Thyroid gland (tissue), 4 donors: Measurements from ENCODE around the gene MIEF1. TPM values are rescaled to one million over a fixed set of nuclear protein-coding genes. Genes with fewer than 3 reads are reported as not detected.

Source experiments
- DNase-seq, 2 donors: peaks; one replicate each; pipeline ENCODE4 v3.0.0-alpha.2; 2019
- H3K27ac ChIP-seq, 3 donors: fragments of 200-600 bp; sonication (generic); 1 replicate in 2 of 3; 2 replicates in 1 of 3; pipeline ENCODE4 v1.5.1; 2016 to 2019; ENCODE audit warnings: mild to moderate bottlenecking in 1 of 3, moderate library complexity in 1 of 3
- H3K27me3 ChIP-seq: fragments of 200-600 bp; sonication (generic); one replicate; pipeline ENCODE4 v1.5.1; 2019
- H3K36me3 ChIP-seq, 2 donors: fragments of 200-600 bp; sonication (generic); one replicate each; pipeline ENCODE4 v1.5.1; 2016 to 2019
- H3K4me1 ChIP-seq, 2 donors: fragments of 200-600 bp; sonication (generic); one replicate each; pipeline ENCODE4 v1.5.1; 2017 to 2019
- H3K4me3 ChIP-seq, 3 donors: fragments of 200-600 bp; sonication (generic); replicated peaks in 1 of 3; 1 replicate in 2 of 3; 2 replicates in 1 of 3; pipeline ENCODE4 v1.5.1; 2016; ENCODE audit warnings: mild to moderate bottlenecking in 1 of 3
- H3K9me3 ChIP-seq: fragments of 200-600 bp; sonication (generic); one replicate; pipeline ENCODE4 v1.5.1; 2017
- CTCF ChIP-seq, 6 experiments: fragments of 200-600 bp in 3 of 6; fragments of 450-650 bp in 3 of 6; sonication (generic) in 3 of 6; IDR thresholded peaks; one replicate each; pipeline ENCODE4 v1.5.1; 2016 to 2019; ENCODE audit warnings: antibody characterized with exemption in 6 of 6, mild to moderate bottlenecking in 2 of 6, inconsistent platforms in 1 of 6, moderate library complexity in 1 of 6
- POLR2A ChIP-seq, 2 donors: fragments of 450-650 bp; IDR thresholded peaks; one replicate each; pipeline ENCODE4 v1.6.1; 2017; ENCODE audit warnings: antibody characterized with exemption in 2 of 2, mild to moderate bottlenecking in 2 of 2, moderate library complexity in 1 of 2
- WGBS, 2 donors: methylation state at CpG; one replicate each; pipeline ENCODE4 v1.1.5; 2017; 5-methylcytosine and 5-hydroxymethylcytosine counted together
- intact Hi-C: fragments of 100-400 bp; cut with DNase I; formaldehyde crosslinking; loops from one replicate; pipeline ENCODE4 v1.15.1; 2023
- total RNA-seq, 4 donors: library from RNA; depleted of rRNA; stranded (reverse); fragments of >200 nt; gene quantifications; one replicate each; pipeline ENCODE4 v1.2.3, GENCODE V29; 2016

Gene MIEF1
- total RNA-seq, 4 donors from 2014 or later = 21.4 to 30.5 (median 26.7) TPM

GRCh38 chr22:39478441-39478850 lies 23.6 kb upstream of the MIEF1 start:
- TF ChIP-seq CTCF (IDR thresholded peaks at IDR 0.05) (no peak), POLR2A (IDR thresholded peaks at IDR 0.05) (no peak)
- 31 to 39% methylated on average over 5 of the region's 9 CpGs for WGBS, 2 donors
- Histone ChIP-seq H3K4me1 (no peaks in the 10 kb centered on the region), H3K9me3 (no peaks in the 10 kb centered on the region), H3K36me3 (no peaks in the 10 kb centered on the region), H3K4me3 (no peak overlapping the region), H3K27ac (no peak overlapping the region), H3K27me3 (no peaks in the 10 kb centered on the region)
- DNase-seq = peak; percentile 50 to 58
- intact Hi-C loops = no loop called here

- H3K27ac ChIP-seq = no peak overlapping the region
- no peak overlapping the region for H3K4me3 ChIP-seq
- H3K9me3 ChIP-seq = no peaks in the 10 kb centered on the region
- intact Hi-C loops = no loop called here
- H3K4me1 ChIP-seq = no peaks in the 10 kb centered on the region
- H3K27me3 ChIP-seq = no peaks in the 10 kb centered on the region
- no peaks in the 10 kb centered on the region for H3K36me3 ChIP-seq
- DNase-seq = no peak
- TF ChIP-seq CTCF (IDR thresholded peaks at IDR 0.05) = no peak
- TF ChIP-seq POLR2A (IDR thresholded peaks at IDR 0.05) = no peak
- WGBS, 2 donors = 82 to 88% methylated on average over 3 of the region's 3 CpGs
Measured at GRCh38 chr22:39479254-39479653, 22.8 kb upstream of the MIEF1 start.

GRCh38 chr22:39480557-39480956 lies 21.5 kb upstream of the MIEF1 start:
- H3K36me3 ChIP-seq = no peaks in the 10 kb centered on the region
- no peak overlapping the region for H3K4me3 ChIP-seq
- TF ChIP-seq POLR2A (IDR thresholded peaks at IDR 0.05) (no peak), CTCF (IDR thresholded peaks at IDR 0.05) (no peak)
- DNase-seq = no peak
- no peak overlapping the region for H3K27ac ChIP-seq
- intact Hi-C loops = no loop called here
- H3K4me1 ChIP-seq = no peaks in the 10 kb centered on the region
- WGBS, 2 donors = 100% methylated on average over 1 of the region's 1 CpG; no CpG with 5 or more reads in 1 of the 2 donors
- no peaks in the 10 kb centered on the region for H3K9me3 ChIP-seq
- H3K27me3 ChIP-seq = no peaks in the 10 kb centered on the region

- no peak for TF ChIP-seq CTCF (IDR thresholded peaks at IDR 0.05)
- TF ChIP-seq POLR2A (IDR thresholded peaks at IDR 0.05) = no peak
- no peaks in the 10 kb centered on the region for H3K27me3 ChIP-seq
- no peak for DNase-seq
- H3K4me1 ChIP-seq = no peaks in the 10 kb centered on the region
- no peaks in the 10 kb centered on the region for H3K9me3 ChIP-seq
- intact Hi-C loops = no loop called here
- no peak overlapping the region for H3K4me3 ChIP-seq
- H3K36me3 ChIP-seq = no peaks in the 10 kb centered on the region
- 92 to 96% methylated on average over 16 of the region's 16 CpGs for WGBS, 2 donors
- no peak overlapping the region for H3K27ac ChIP-seq
Measured at GRCh38 chr22:39481054-39481453, 21.0 kb upstream of the MIEF1 start.

- H3K4me3 ChIP-seq = no peak overlapping the region
- H3K36me3 ChIP-seq = no peaks in the 10 kb centered on the region
- intact Hi-C loops = no loop called here
- 83 to 97% methylated on average over 5 of the region's 5 CpGs for WGBS, 2 donors
- no peak for DNase-seq
- no peak for TF ChIP-seq POLR2A (IDR thresholded peaks at IDR 0.05)
- TF ChIP-seq CTCF (IDR thresholded peaks at IDR 0.05) = no peak
- H3K27ac ChIP-seq = no peak overlapping the region
- no peaks in the 10 kb centered on the region for H3K4me1 ChIP-seq
- no peaks in the 10 kb centered on the region for H3K27me3 ChIP-seq
- no peaks in the 10 kb centered on the region for H3K9me3 ChIP-seq
Measured at GRCh38 chr22:39481595-39481994, 20.5 kb upstream of the MIEF1 start.
